Thoracic aorta (tissue), 2 donors: ENCODE data around the gene APOL5. TPM values are rescaled to one million over a fixed set of nuclear protein-coding genes. Genes with fewer than 3 reads are reported as not detected.

Experiments
- ATAC-seq: fragments of 150-250 bp; one replicate; pipeline ENCODE4 v1.8.0; 2017; ENCODE audit warnings: low read depth; ENCODE audit not compliant: insufficient number of reproducible peaks, low FRiP score
- DNase-seq: peaks from one replicate; pipeline ENCODE4 v3.0.0-alpha.2; 2020; ENCODE audit warnings: low spot score
- H3K27ac ChIP-seq, 2 donors: fragments of 200-600 bp; sonication (generic); 1 replicate in 1 of 2; 2 replicates in 1 of 2; pipeline ENCODE4 v1.5.1; 2016; ENCODE audit warnings: mild to moderate bottlenecking in 2 of 2, moderate library complexity in 2 of 2
- H3K27me3 ChIP-seq: fragments of 200-600 bp; sonication (generic); replicated peaks from 2 replicates; pipeline ENCODE4 v1.6.0; 2016; ENCODE audit warnings: mild to moderate bottlenecking; ENCODE audit not compliant: insufficient read depth
- H3K36me3 ChIP-seq: fragments of 200-600 bp; sonication (generic); one replicate; pipeline ENCODE4 v1.5.1; 2016
- H3K4me1 ChIP-seq, 2 donors: fragments of 200-600 bp; sonication (generic); 1 replicate in 1 of 2; 2 replicates in 1 of 2; pipeline versions ENCODE4 v1.5.1 to v1.6.0; 2016; ENCODE audit warnings: low read depth in 2 of 2, mild to moderate bottlenecking in 1 of 2; ENCODE audit not compliant: control insufficient read depth in 1 of 2
- H3K4me3 ChIP-seq: fragments of 200-600 bp; sonication (generic); 2 replicates; pipeline ENCODE4 v1.5.1; 2016; ENCODE audit warnings: mild to moderate bottlenecking
- H3K9me3 ChIP-seq: fragments of 200-600 bp; sonication (generic); 2 replicates; pipeline ENCODE4 v1.5.1; 2016
- total RNA-seq, 2 donors: library from RNA; depleted of rRNA; stranded (reverse); fragments of >200 nt; gene quantifications; one replicate each; pipeline versions ENCODE4 v1.1.0 to v1.2.3, GENCODE V29; 2016
- TF ChIP-seq, protein P1 (sequence below): fragments of 200-600 bp; sonication (generic); IDR thresholded peaks from one replicate; pipeline ENCODE4 v1.5.1; 2019; ENCODE audit warnings: antibody characterized with exemption

Gene APOL5
- total RNA-seq, 2 donors from 2014 or later, result not detected

DNA sequence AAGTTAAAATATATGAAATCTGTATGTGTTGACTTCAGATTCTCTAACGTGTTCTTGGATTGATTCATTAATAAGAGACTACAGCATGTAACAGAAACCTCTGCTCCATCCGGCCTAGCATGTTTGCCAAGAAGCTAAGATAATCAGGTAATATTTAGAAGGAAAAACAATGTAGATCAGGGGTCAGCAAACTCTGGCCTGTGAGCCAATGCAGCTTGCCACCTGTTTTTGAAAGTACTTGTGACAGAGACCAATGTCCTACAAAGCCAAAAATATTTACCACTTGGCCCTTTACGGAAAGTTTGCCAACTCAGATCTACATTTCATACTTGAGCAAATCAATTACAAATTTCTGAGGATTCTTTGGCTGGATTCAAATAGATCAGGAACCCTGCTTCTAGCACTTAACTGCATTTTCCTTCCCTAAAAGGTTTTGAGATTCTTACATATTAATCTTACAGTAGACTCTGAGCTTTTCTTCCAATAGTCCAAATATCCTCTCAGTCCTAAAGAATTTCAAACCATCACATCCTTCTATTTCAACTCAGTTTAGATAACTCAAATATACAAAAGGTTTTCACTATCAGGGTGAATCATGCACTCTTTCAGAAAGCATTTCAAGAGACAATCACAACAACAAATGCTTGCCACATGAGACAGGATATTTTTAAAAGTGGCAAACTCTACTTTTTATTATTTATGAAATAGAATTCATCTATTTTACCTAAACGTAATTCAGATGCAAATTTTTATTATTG is 29.5 kb downstream of the APOL5 start:
- H3K4me1 ChIP-seq, result peaks cover 0 to 7% of the 10 kb centered on the region in 2 donors
- H3K27ac ChIP-seq, result no peak overlapping the region
- no peaks in the 10 kb centered on the region for H3K27me3 ChIP-seq
- TF ChIP-seq, protein P1, sequence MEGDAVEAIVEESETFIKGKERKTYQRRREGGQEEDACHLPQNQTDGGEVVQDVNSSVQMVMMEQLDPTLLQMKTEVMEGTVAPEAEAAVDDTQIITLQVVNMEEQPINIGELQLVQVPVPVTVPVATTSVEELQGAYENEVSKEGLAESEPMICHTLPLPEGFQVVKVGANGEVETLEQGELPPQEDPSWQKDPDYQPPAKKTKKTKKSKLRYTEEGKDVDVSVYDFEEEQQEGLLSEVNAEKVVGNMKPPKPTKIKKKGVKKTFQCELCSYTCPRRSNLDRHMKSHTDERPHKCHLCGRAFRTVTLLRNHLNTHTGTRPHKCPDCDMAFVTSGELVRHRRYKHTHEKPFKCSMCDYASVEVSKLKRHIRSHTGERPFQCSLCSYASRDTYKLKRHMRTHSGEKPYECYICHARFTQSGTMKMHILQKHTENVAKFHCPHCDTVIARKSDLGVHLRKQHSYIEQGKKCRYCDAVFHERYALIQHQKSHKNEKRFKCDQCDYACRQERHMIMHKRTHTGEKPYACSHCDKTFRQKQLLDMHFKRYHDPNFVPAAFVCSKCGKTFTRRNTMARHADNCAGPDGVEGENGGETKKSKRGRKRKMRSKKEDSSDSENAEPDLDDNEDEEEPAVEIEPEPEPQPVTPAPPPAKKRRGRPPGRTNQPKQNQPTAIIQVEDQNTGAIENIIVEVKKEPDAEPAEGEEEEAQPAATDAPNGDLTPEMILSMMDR, result no peak
- ATAC-seq (no peak), DNase-seq (no peak)
- no peak overlapping the region for H3K4me3 ChIP-seq
- no peaks in the 10 kb centered on the region for H3K9me3 ChIP-seq
- peaks cover 26% of the 10 kb centered on the region for H3K36me3 ChIP-seq

DNA sequence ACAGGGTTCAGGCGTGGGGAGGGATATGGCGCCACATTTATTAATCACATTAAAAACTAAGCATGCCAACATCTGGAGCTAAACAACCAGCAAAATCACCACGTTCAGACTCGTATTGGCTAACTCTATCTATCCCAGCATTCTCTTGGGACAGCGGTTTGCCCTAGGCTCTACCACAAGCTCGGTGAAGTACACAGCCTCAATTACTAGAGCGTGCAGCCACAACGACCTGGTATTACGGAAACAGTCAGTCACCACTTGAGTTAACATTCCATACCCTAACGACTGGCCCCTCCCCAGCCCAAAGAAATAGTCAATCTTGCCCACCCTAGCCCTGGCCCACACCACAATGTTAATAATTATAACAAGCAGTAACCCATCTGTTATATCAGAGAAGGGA is 32.1 kb downstream of the APOL5 start:
- no peak overlapping the region for H3K27ac ChIP-seq
- DNase-seq, result no peak
- peaks cover 0 to 7% of the 10 kb centered on the region in 2 donors for H3K4me1 ChIP-seq
- no peaks in the 10 kb centered on the region for H3K9me3 ChIP-seq
- no peak for ATAC-seq
- peaks cover 10% of the 10 kb centered on the region for H3K36me3 ChIP-seq
- TF ChIP-seq, protein P1, result no peak
- H3K27me3 ChIP-seq, result no peaks in the 10 kb centered on the region
- H3K4me3 ChIP-seq, result no peak overlapping the region

DNA sequence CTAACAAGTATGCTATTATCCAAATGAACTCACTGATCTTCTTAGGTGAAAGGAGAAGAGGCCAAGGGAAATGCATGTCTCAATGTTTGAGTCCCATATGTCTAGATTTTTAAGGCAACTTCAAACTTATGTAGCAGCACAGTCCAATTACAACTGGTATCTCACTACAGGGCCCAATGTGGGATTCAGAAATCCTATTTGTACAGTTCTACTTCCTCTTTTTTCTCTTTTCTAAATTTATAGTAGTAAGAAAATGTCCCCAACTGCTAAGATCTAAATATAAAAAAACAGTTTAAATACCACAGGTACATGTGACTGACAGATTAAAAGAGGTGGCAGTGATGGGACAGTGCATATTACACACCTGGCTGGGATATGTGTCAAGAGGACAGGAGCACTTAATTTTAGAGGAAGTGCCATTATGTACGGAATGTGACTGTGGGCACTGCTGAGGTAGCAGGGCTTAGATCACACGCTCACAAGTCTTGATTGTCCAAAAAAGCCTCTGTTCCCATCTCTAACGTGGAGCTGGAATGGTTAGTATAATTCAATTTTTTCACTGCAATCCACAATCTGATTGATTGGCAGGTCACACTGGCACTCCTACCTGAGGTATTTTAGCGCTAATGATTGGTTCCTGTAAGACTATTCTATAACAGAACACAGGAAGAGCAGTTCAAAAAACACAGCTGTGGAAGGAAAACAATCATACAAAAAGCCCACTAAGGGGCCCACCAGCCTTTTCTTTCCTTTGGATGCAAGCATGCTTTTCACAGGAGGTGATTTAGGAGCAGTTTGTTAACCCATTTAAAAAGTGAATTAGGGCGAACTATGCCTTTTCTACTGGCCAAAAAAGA is 34.6 kb downstream of the APOL5 start:
- H3K27ac ChIP-seq, result no peak overlapping the region
- no peak for DNase-seq
- H3K4me1 ChIP-seq, result peaks cover 0 to 2% of the 10 kb centered on the region in 2 donors
- H3K4me3 ChIP-seq, result no peak overlapping the region
- TF ChIP-seq, protein P1, result no peak
- peaks cover 2% of the 10 kb centered on the region for H3K36me3 ChIP-seq
- no peak for ATAC-seq
- H3K27me3 ChIP-seq, result no peaks in the 10 kb centered on the region
- no peaks in the 10 kb centered on the region for H3K9me3 ChIP-seq

GRCh38 chr22:35752863-35753189 is 35.2 kb downstream of the APOL5 start:
- ATAC-seq, result no peak
- H3K4me3 ChIP-seq, result no peak overlapping the region

DNA sequence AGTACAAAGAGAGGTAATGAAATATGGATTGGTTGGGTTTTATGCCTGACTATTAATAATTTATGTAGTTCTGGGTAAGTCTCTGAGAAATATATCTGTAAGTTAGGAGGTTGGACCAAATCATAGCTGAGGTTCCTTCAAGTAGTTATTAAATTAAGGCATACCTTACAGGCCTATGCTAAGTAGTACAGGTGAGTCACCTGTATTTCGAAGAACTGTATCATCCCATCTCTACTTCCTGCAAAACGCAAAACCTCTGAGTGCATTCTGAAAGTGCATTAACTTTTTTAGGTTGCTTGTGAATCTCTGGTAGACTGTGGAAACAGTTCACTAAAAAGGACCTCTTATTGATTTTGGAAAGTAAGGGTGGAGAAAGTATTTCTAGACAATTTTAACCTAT is 37.1 kb downstream of the APOL5 start:
- DNase-seq, result no peak
- TF ChIP-seq, protein P1, result no peak
- no peaks in the 10 kb centered on the region for H3K9me3 ChIP-seq
- H3K36me3 ChIP-seq, result peaks cover 2% of the 10 kb centered on the region
- H3K4me3 ChIP-seq, result no peak overlapping the region
- H3K4me1 ChIP-seq, result no peaks in the 10 kb centered on the region
- no peak overlapping the region for H3K27ac ChIP-seq
- no peaks in the 10 kb centered on the region for H3K27me3 ChIP-seq
- ATAC-seq, result no peak

More at GRCh38 chr22:35752863-35753189, 35.2 kb downstream of the APOL5 start:
- no peak for DNase-seq
- H3K9me3 ChIP-seq, result no peaks in the 10 kb centered on the region
- H3K27me3 ChIP-seq, result no peaks in the 10 kb centered on the region
- no peaks in the 10 kb centered on the region for H3K4me1 ChIP-seq
- no peak overlapping the region for H3K27ac ChIP-seq
- H3K36me3 ChIP-seq, result peaks cover 2% of the 10 kb centered on the region
- TF ChIP-seq, protein P1, result no peak
